ENCODE results near the gene GPR25. TPM values are rescaled to one million over a fixed set of nuclear protein-coding genes. Genes with fewer than 3 reads are reported as not detected.

Gene GPR25
- total and polyA plus RNA-seq, 10 of the 15 experiments (the other 5 are each of a cell fraction or from before 2014, with no cell fraction given): not detected

DNA sequence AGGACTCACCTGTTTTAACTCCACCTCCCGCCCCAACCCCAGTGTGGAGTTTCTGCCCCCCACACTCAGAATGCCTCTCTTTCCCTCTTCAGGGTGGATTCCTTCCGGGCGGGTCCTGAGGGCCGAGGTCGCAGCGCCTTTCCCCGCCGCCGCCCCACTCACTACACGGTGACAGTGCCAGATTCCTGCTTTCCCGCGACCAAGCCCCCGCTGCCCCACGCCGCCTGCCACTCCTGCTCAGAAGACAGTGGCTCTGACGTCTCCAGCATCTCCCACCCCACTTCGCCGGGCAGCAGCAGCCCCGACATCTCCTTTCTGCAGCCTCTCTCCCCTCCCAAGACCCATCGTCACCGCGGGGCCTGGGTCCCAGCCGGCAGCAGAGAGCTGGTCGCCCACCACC is 38.6 kb downstream of the GPR25 start:
- TF ChIP-seq JUND (IDR thresholded peaks at IDR 0.05; ENCODE audit: low read depth, low read length) (no peak), DPF2 (IDR thresholded peaks at IDR 0.05) (no peak), MYC (IDR thresholded peaks at IDR 0.05; ENCODE audit: insufficient read depth, insufficient read length, insufficient replicate concordance, low read length, severe bottlenecking) (no peak), MEF2A (IDR thresholded peaks at IDR 0.05; ENCODE audit: insufficient read depth, low read depth, low read length) (no peak), JUNB (IDR thresholded peaks at IDR 0.05) (no peak), CREB1 (IDR thresholded peaks at IDR 0.05; ENCODE audit: low read depth) (no peak), MXI1 (IDR thresholded peaks at IDR 0.05; ENCODE audit: low read depth, low read length) (no peak), FOXK2 (IDR thresholded peaks at IDR 0.05) (no peak), BRCA1 (IDR thresholded peaks at IDR 0.05; ENCODE audit: low read depth, low read length) (no peak), CREM (IDR thresholded peaks at IDR 0.05; ENCODE audit: low read depth) (no peak), SMAD5 (IDR thresholded peaks at IDR 0.05; ENCODE audit: low read depth) (no peak), CBFB (IDR thresholded peaks at IDR 0.05; ENCODE audit: low read depth) (no peak), WRNIP1 (IDR thresholded peaks at IDR 0.05; ENCODE audit: borderline replicate concordance, low read depth, low read length) (no peak), ETV6 (conservative IDR thresholded peaks at IDR 0.05 in 1 of 2, IDR thresholded peaks at IDR 0.05 in 1 of 2; ENCODE audit: borderline replicate concordance in 1 of 2, low read depth in 1 of 2) (no peak)
- TF ChIP-seq, protein P1, sequence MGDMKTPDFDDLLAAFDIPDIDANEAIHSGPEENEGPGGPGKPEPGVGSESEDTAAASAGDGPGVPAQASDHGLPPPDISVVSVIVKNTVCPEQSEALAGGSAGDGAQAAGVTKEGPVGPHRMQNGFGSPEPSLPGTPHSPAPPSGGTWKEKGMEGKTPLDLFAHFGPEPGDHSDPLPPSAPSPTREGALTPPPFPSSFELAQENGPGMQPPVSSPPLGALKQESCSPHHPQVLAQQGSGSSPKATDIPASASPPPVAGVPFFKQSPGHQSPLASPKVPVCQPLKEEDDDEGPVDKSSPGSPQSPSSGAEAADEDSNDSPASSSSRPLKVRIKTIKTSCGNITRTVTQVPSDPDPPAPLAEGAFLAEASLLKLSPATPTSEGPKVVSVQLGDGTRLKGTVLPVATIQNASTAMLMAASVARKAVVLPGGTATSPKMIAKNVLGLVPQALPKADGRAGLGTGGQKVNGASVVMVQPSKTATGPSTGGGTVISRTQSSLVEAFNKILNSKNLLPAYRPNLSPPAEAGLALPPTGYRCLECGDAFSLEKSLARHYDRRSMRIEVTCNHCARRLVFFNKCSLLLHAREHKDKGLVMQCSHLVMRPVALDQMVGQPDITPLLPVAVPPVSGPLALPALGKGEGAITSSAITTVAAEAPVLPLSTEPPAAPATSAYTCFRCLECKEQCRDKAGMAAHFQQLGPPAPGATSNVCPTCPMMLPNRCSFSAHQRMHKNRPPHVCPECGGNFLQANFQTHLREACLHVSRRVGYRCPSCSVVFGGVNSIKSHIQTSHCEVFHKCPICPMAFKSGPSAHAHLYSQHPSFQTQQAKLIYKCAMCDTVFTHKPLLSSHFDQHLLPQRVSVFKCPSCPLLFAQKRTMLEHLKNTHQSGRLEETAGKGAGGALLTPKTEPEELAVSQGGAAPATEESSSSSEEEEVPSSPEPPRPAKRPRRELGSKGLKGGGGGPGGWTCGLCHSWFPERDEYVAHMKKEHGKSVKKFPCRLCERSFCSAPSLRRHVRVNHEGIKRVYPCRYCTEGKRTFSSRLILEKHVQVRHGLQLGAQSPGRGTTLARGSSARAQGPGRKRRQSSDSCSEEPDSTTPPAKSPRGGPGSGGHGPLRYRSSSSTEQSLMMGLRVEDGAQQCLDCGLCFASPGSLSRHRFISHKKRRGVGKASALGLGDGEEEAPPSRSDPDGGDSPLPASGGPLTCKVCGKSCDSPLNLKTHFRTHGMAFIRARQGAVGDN (IDR thresholded peaks at IDR 0.05): no peak
- TF ChIP-seq, protein P2, sequence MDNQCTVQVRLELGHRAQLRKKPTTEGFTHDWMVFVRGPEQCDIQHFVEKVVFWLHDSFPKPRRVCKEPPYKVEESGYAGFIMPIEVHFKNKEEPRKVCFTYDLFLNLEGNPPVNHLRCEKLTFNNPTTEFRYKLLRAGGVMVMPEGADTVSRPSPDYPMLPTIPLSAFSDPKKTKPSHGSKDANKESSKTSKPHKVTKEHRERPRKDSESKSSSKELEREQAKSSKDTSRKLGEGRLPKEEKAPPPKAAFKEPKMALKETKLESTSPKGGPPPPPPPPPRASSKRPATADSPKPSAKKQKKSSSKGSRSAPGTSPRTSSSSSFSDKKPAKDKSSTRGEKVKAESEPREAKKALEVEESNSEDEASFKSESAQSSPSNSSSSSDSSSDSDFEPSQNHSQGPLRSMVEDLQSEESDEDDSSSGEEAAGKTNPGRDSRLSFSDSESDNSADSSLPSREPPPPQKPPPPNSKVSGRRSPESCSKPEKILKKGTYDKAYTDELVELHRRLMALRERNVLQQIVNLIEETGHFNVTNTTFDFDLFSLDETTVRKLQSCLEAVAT (IDR thresholded peaks at IDR 0.05): no peak
- Histone ChIP-seq H3K9me3 (replicated peaks; ENCODE audit: control insufficient read depth, insufficient read depth, low read length) (no peaks in the 10 kb centered on the region; the same call in 2 of the 3 replicates), H3K4me3 (no peak overlapping the region), H3K79me2 (ENCODE audit: control insufficient read depth, insufficient read depth, low read length) (no peaks in the 10 kb centered on the region), H3K27me3 (replicated peaks in 1 of 2; ENCODE audit: control insufficient read depth in 2 of 2, insufficient read depth in 2 of 2, low read length in 1 of 2) (no peaks in the 10 kb centered on the region), H3K9ac (ENCODE audit: control insufficient read depth, insufficient read depth, low read length) (no peak overlapping the region), H3K4me2 (ENCODE audit: control insufficient read depth, insufficient read depth) (no peak overlapping the region), H3K27ac (ENCODE audit: control insufficient read depth, insufficient read depth) (no peak overlapping the region), H3K36me3 (ENCODE audit: control insufficient read depth in 2 of 2, insufficient read depth in 2 of 2, low read length in 1 of 2) (peaks cover 0 to 5% of the 10 kb centered on the region in 2 experiments; a peak in 2 of 4 replicates), H3K4me1 (ENCODE audit: control insufficient read depth, insufficient read depth, low read length) (peaks cover 8% of the 10 kb centered on the region), H4K20me1 (ENCODE audit: control insufficient read depth, insufficient read depth) (no peaks in the 10 kb centered on the region), H2AFZ (ENCODE audit: control insufficient read depth, low read depth, low read length) (no peak overlapping the region)
- CTCF ChIA-PET: interaction anchor here (0.6 to 1.7 kb wide), 3 partner anchors 60 to 131 kb away, joined by 3 read pairs; no protein-coding TSS in a partner anchor
- SMC1A ChIA-PET (ENCODE audit: uncharacterized antibody, unreplicated experiment): interaction anchor here (0.6 to 11.7 kb wide), 4 partner anchors 19 to 290 kb away, joined by 3 to 193 read pairs (median 3); partner anchors contain the start of gene INAVA
- in situ Hi-C loops (cut with MboI): no loop called here
- no peak for DNase-seq (ENCODE audit: low read depth, low spot score)
- RAD21 ChIA-PET (ENCODE audit: unreplicated experiment): no interaction called here
- 86% methylated on average over 18 of the region's 24 CpGs for WGBS (ENCODE audit: insufficient coverage, insufficient replicate concordance, low lambda C conversion rate, missing lambda C conversion rate)
- FAIRE-seq: no peak
- POLR2A ChIA-PET: no interaction called here
- ATAC-seq: no peak
- BruUV-seq (replicated peaks): no TSS peak
- intact Hi-C loops (cut with micrococcal nuclease; ENCODE audit: unreplicated experiment): no loop called here
